GM06990 (cell line): ENCODE measurements around the gene PPP1R12C.

Experiments
- DNase-seq: peaks from one replicate; pipeline ENCODE4 v3.0.0-alpha.2; 2011; ENCODE audit not compliant: insufficient read length; ENCODE audit errors: extremely low read depth
- H3K27me3 ChIP-seq: replicated peaks from 2 replicates; pipeline ENCODE4 v1.6.0; 2011; ENCODE audit warnings: low read length; ENCODE audit not compliant: control insufficient read depth, insufficient read depth
- H3K36me3 ChIP-seq: 2 replicates; pipeline ENCODE4 v1.5.1; 2011; ENCODE audit warnings: low read length; ENCODE audit not compliant: control insufficient read depth, insufficient read depth
- H3K4me3 ChIP-seq: replicated peaks from 2 replicates; pipeline ENCODE4 v1.5.1; 2011; ENCODE audit warnings: low read depth, mild to moderate bottlenecking, control low read depth, low read length
- CTCF ChIP-seq: IDR thresholded peaks from 2 replicates; pipeline ENCODE4 v1.5.1; 2011; ENCODE audit warnings: low read length, control low read depth, mild to moderate bottlenecking, inconsistent platforms; ENCODE audit not compliant: insufficient read depth, poor library complexity, severe bottlenecking

Gene PPP1R12C

DNA sequence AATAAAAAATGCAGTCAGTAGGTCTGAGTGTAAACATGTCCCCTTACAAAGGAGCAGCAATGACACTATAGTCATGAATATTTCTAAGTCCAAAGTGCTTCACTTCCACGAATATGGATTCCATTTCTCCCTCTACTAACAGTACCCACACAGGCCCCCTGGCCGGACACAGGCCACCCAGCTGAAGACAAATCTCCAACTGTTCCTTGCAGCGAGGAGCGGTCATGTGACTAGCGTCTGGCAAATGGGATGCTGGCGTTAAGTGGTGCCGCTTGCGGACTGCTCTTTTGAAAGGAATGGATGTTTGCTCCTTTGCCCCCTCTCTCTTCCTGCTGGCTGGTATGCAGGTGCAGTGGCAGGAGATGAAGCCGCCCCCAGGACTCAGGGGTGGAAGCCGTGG lies 16.2 kb downstream of the PPP1R12C start:
- Histone ChIP-seq H3K27me3 (no peaks in the 10 kb centered on the region), H3K36me3 (peaks cover 11% of the 10 kb centered on the region), H3K4me3 (no peak overlapping the region)
- no peak for DNase-seq
- TF ChIP-seq CTCF: no peak

GRCh38 chr19:55099557-55100506 lies 17.6 kb downstream of the PPP1R12C start:
- peaks cover 11% of the 10 kb centered on the region for H3K36me3 ChIP-seq
- no peak for TF ChIP-seq CTCF
- H3K27me3 ChIP-seq: no peaks in the 10 kb centered on the region
- no peak overlapping the region for H3K4me3 ChIP-seq
- no peak for DNase-seq

- no peak for DNase-seq
- no peak for TF ChIP-seq CTCF
- H3K27me3 ChIP-seq: no peaks in the 10 kb centered on the region
- peaks cover 11% of the 10 kb centered on the region for H3K36me3 ChIP-seq
- no peak overlapping the region for H3K4me3 ChIP-seq
Observed at GRCh38 chr19:55098716-55099556, 18.5 kb downstream of the PPP1R12C start.

DNA sequence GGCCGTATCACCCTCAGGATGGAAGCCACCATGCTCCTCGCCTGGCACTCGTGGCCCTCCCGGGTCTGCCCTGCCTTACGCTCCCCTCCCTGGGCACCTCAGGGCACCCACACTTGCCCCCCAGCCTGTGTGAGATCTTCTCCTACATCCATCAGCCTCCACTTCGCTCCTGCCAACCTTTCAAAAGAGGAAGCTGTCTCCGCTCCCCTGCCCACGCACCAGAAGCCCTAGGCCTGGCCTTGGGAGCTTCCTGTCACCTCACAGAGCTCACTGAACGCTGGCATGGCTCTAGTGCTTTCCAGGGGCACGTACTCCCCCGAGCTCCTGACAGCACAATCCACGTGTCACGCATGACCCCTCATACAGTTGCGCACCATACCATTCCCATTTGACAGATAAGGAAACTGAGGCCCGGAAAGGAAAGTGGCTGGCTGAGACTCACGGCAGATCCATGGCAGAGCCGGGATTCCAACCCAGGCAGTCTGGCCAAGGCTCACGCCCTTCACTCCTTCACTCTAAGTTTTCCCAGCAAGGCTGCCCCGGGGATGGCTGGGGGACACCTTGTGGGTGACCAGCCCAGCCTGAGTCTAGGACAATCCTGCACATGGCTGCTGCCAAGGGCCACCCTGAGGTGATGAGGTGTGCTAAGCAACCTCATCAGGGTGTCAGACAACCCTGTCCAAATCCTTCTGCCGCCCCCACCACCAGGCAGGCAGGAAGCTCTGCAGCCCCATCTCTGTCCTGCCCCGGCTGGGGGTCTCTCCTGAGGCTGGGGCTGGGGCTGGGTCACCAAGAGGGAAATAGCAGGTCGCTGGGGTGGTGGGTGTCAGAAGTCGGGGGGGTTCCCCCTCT lies 19.3 kb downstream of the PPP1R12C start:
- Histone ChIP-seq H3K36me3 (peaks cover 7% of the 10 kb centered on the region), H3K4me3 (no peak overlapping the region), H3K27me3 (no peaks in the 10 kb centered on the region)
- no peak for DNase-seq
- TF ChIP-seq CTCF: no peak

GRCh38 chr19:55096061-55096701 lies 21.3 kb downstream of the PPP1R12C start:
- Histone ChIP-seq H3K4me3 (no peak overlapping the region), H3K36me3 (peaks cover 9% of the 10 kb centered on the region), H3K27me3 (no peaks in the 10 kb centered on the region)
- DNase-seq: no peak
- TF ChIP-seq CTCF: peak; percentile 8
